HG03064 (cell line): ENCODE data around the gene SRF.

Experiments used
- ATAC-seq: cut with Tn5 transposase; IDR thresholded peaks from one replicate; pipeline ENCODE4 v1.9.1; 2021; ENCODE audit warnings: low read depth; ENCODE audit not compliant: unreplicated experiment

Gene SRF

GRCh38 chr6:43181621-43181941, 10.5 kb downstream of the SRF start:
- ATAC-seq, result peak; percentile 4

GRCh38 chr6:43181942-43182860, 11.1 kb downstream of the SRF start, which contains the start of gene CUL9:
Gene CUL9 (plus strand): TSS chr6:43182196. CDS start chr6:43184311, 2,115 bp downstream.
- peak; percentile 83 for ATAC-seq

- no peak for ATAC-seq
These were observed 12.4 kb downstream of the SRF start for GRCh38 chr6:43183441-43183840.

GRCh38 chr6:43184268-43184985, 13.4 kb downstream of the SRF start:
- no peak for ATAC-seq

GRCh38 chr6:43185391-43185985, 14.4 kb downstream of the SRF start:
- ATAC-seq, result no peak

GRCh38 chr6:43186019-43186418, 14.9 kb downstream of the SRF start:
- no peak for ATAC-seq

GRCh38 chr6:43186706-43187105, 15.6 kb downstream of the SRF start:
- ATAC-seq, result no peak

GRCh38 chr6:43187821-43188220, 16.8 kb downstream of the SRF start:
- ATAC-seq, result no peak

GRCh38 chr6:43188426-43188825, 17.4 kb downstream of the SRF start:
- no peak for ATAC-seq

- ATAC-seq, result no peak
These were observed 18.8 kb downstream of the SRF start for GRCh38 chr6:43189776-43190304.

- ATAC-seq, result no peak
These were observed 21.8 kb downstream of the SRF start for GRCh38 chr6:43192911-43193310.

GRCh38 chr6:43193929-43194328, 22.9 kb downstream of the SRF start:
- ATAC-seq, result no peak

GRCh38 chr6:43196337-43196736, 25.3 kb downstream of the SRF start:
- no peak for ATAC-seq

GRCh38 chr6:43199912-43200311, 28.8 kb downstream of the SRF start:
- no peak for ATAC-seq

GRCh38 chr6:43200541-43200940, 29.5 kb downstream of the SRF start:
- no peak for ATAC-seq

GRCh38 chr6:43202451-43202850, 31.4 kb downstream of the SRF start:
- ATAC-seq, result no peak

GRCh38 chr6:43203029-43203717, 32.1 kb downstream of the SRF start:
- no peak for ATAC-seq

- ATAC-seq, result no peak
These were observed 32.6 kb downstream of the SRF start for GRCh38 chr6:43203718-43204095.

GRCh38 chr6:43204271-43205105, 33.4 kb downstream of the SRF start:
- ATAC-seq, result no peak

GRCh38 chr6:43205849-43206248, 34.8 kb downstream of the SRF start:
- no peak for ATAC-seq
